ENCODE measurements around the gene MGAT1.

- no peak for TF ChIP-seq SP1 (IDR thresholded peaks at IDR 0.05; ENCODE audit: low read depth, low read length)
- TF ChIP-seq, protein P1, sequence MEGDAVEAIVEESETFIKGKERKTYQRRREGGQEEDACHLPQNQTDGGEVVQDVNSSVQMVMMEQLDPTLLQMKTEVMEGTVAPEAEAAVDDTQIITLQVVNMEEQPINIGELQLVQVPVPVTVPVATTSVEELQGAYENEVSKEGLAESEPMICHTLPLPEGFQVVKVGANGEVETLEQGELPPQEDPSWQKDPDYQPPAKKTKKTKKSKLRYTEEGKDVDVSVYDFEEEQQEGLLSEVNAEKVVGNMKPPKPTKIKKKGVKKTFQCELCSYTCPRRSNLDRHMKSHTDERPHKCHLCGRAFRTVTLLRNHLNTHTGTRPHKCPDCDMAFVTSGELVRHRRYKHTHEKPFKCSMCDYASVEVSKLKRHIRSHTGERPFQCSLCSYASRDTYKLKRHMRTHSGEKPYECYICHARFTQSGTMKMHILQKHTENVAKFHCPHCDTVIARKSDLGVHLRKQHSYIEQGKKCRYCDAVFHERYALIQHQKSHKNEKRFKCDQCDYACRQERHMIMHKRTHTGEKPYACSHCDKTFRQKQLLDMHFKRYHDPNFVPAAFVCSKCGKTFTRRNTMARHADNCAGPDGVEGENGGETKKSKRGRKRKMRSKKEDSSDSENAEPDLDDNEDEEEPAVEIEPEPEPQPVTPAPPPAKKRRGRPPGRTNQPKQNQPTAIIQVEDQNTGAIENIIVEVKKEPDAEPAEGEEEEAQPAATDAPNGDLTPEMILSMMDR (IDR thresholded peaks at IDR 0.05; ENCODE audit: control extremely low read depth in 1 of 3, insufficient read depth in 1 of 3, low read depth in 1 of 3, low read length in 3 of 3): no peak
- TF ChIP-seq EZH2 (IDR thresholded peaks at IDR 0.05; ENCODE audit: low read depth, low read length, severe bottlenecking): no peak
- TF ChIP-seq GTF2F1 (IDR thresholded peaks at IDR 0.05; ENCODE audit: borderline replicate concordance, low read depth, low read length): no peak
- no peak for TF ChIP-seq TCF12 (IDR thresholded peaks at IDR 0.05; ENCODE audit: low read depth, low read length)
- TF ChIP-seq CEBPB (IDR thresholded peaks at IDR 0.05; ENCODE audit: low read depth, low read length): no peak
- TF ChIP-seq, protein P2, sequence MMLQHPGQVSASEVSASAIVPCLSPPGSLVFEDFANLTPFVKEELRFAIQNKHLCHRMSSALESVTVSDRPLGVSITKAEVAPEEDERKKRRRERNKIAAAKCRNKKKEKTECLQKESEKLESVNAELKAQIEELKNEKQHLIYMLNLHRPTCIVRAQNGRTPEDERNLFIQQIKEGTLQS (IDR thresholded peaks at IDR 0.05; ENCODE audit: insufficient read depth, low read depth, low read length): no peak
- no peak for TF ChIP-seq HDAC2 (IDR thresholded peaks at IDR 0.05; ENCODE audit: borderline replicate concordance in 1 of 2, low read depth in 2 of 2, low read length in 2 of 2)
- TF ChIP-seq MAX (IDR thresholded peaks at IDR 0.05): no peak
- no peak for TF ChIP-seq SRF (IDR thresholded peaks at IDR 0.05; ENCODE audit: low read depth, low read length)
- no peak for TF ChIP-seq RXRA (IDR thresholded peaks at IDR 0.05; ENCODE audit: insufficient read depth, low read depth, low read length)
- TF ChIP-seq POLR2AphosphoS5 (IDR thresholded peaks at IDR 0.05; ENCODE audit: low read depth, low read length): no peak
Measured at GRCh38 chr5:180799902-180800801, 2.5 kb downstream of the MGAT1 start.
